Vagina (tissue), 2 donors: ENCODE data around the gene RPL3.

Experiments
- POLR2A ChIP-seq, 2 donors: fragments of 450-650 bp; IDR thresholded peaks; one replicate each; pipeline ENCODE4 v1.6.1; 2017; ENCODE audit warnings: antibody characterized with exemption in 2 of 2, mild to moderate bottlenecking in 2 of 2, moderate library complexity in 2 of 2
- POLR2AphosphoS5 ChIP-seq, 2 donors: sonication (generic); formaldehyde crosslinking; IDR thresholded peaks; one replicate each; pipeline ENCODE4 v1.9.0; 2017; ENCODE audit warnings: antibody characterized with exemption in 2 of 2, mild to moderate bottlenecking in 2 of 2, low read depth in 1 of 2; ENCODE audit not compliant: insufficient read depth in 1 of 2
- TF ChIP-seq, protein P1 (sequence below), 3 experiments: fragments of 450-650 bp in 2 of 3; fragments of 200-600 bp in 1 of 3; sonication (generic) in 1 of 3; IDR thresholded peaks; one replicate each; pipeline ENCODE4 v1.5.1; 2017 to 2019; ENCODE audit warnings: antibody characterized with exemption in 3 of 3, mild to moderate bottlenecking in 2 of 3, moderate library complexity in 2 of 3

- TF ChIP-seq POLR2A (IDR thresholded peaks at IDR 0.05) (no peak), POLR2AphosphoS5 (IDR thresholded peaks at IDR 0.05; ENCODE audit: insufficient read depth in 1 of 2, low read depth in 1 of 2) (peak in 1 of 2 donors; percentile 60)
- TF ChIP-seq, protein P1, sequence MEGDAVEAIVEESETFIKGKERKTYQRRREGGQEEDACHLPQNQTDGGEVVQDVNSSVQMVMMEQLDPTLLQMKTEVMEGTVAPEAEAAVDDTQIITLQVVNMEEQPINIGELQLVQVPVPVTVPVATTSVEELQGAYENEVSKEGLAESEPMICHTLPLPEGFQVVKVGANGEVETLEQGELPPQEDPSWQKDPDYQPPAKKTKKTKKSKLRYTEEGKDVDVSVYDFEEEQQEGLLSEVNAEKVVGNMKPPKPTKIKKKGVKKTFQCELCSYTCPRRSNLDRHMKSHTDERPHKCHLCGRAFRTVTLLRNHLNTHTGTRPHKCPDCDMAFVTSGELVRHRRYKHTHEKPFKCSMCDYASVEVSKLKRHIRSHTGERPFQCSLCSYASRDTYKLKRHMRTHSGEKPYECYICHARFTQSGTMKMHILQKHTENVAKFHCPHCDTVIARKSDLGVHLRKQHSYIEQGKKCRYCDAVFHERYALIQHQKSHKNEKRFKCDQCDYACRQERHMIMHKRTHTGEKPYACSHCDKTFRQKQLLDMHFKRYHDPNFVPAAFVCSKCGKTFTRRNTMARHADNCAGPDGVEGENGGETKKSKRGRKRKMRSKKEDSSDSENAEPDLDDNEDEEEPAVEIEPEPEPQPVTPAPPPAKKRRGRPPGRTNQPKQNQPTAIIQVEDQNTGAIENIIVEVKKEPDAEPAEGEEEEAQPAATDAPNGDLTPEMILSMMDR (IDR thresholded peaks at IDR 0.05), result no peak
These were observed 35.9 kb downstream of the RPL3 start for GRCh38 chr22:39283322-39284141.
